Mesodermal cell (in vitro differentiated cells): ENCODE results near the gene MARCOL.

ENCODE experiments used
- H3K27ac ChIP-seq: 2 replicates; pipeline ENCODE4 v1.7.0; 2013; ENCODE audit warnings: mild to moderate bottlenecking, low read depth, low read length, moderate library complexity; ENCODE audit not compliant: severe bottlenecking
- H3K36me3 ChIP-seq: 2 replicates; pipeline ENCODE4 v1.7.1; 2013; ENCODE audit warnings: mild to moderate bottlenecking, low read length, moderate library complexity; ENCODE audit not compliant: control insufficient read depth, insufficient read depth
- H3K4me1 ChIP-seq: one replicate; pipeline ENCODE4 v1.7.1; 2013; ENCODE audit warnings: mild to moderate bottlenecking, low read length; ENCODE audit not compliant: insufficient read depth, control insufficient read depth, poor library complexity, severe bottlenecking
- H3K4me3 ChIP-seq: 2 replicates; pipeline ENCODE4 v1.7.0; 2013; ENCODE audit warnings: low read length, control low read depth, mild to moderate bottlenecking; ENCODE audit not compliant: insufficient read depth, poor library complexity, severe bottlenecking; ENCODE audit errors: extremely low read depth
- H3K9me3 ChIP-seq: 2 replicates; pipeline ENCODE4 v1.7.1; 2013; ENCODE audit warnings: mild to moderate bottlenecking, low read length, moderate library complexity; ENCODE audit not compliant: control insufficient read depth
- whole genome bisulfite sequencing, 2 experiments: methylation state at CpG; one replicate each; pipeline ENCODE4 v1.1.5; 2013; ENCODE audit warnings: missing lambda C conversion rate in 2 of 2; ENCODE audit not compliant: insufficient coverage in 2 of 2; 5-methylcytosine and 5-hydroxymethylcytosine counted together

The MARCOL gene

DNA sequence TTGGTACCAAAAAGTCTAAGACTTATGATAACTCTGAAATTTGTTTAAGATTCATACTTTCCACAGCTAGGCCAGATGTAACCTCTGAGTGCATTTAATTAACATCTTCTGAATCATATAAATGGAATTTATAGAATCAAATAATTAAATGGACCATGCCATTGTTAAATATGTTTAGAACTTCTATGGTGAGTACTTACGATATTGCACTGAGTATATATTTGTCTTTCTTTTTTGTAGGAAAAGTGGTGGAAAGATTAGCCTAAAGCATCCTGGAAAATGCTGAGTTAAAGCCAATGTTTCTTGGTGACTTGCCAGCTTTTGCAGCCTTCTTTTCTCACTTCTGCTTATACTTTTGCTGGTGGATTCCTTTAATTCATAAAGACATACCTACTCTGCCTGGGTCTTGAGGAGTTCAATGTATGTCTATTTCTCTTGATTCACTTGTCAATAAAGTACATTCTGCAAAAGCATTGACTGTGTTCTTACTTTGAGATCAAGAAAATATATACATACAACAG, 23.6 kb upstream of the MARCOL start:
- Histone ChIP-seq H3K4me3 (no peak overlapping the region), H3K9me3 (no peaks in the 10 kb centered on the region), H3K4me1 (no peaks in the 10 kb centered on the region), H3K27ac (no peak overlapping the region), H3K36me3 (no peaks in the 10 kb centered on the region)
- WGBS, 2 experiments: no CpG with 5 or more reads among the region's 1 CpG

DNA sequence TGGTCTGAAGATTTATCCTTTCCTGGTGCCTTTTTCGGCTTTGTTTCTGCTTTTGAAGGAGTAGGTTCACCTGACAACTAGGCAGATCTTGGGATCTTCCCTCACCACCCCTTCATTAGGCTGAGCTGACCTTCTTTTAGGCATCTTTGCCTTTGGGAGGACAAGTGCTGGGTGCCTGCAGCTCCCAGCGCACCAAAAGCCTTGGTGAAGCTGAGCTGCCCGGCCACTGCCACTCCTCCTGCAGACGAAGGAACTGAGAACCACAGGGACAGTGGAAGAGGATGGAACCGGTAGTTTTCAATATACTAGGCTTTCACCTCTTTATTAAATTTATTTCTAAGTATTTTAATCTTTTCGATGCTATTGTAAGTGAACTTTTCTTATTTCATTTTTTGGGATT, 16.8 kb upstream of the MARCOL start:
- H3K4me3 ChIP-seq: no peak overlapping the region
- H3K36me3 ChIP-seq: no peaks in the 10 kb centered on the region
- WGBS, 2 experiments: 86% methylated on average over 1 of the region's 6 CpGs; no CpG with 5 or more reads in 1 of the 2 experiments
- H3K4me1 ChIP-seq: no peaks in the 10 kb centered on the region
- H3K9me3 ChIP-seq: no peaks in the 10 kb centered on the region
- no peak overlapping the region for H3K27ac ChIP-seq

DNA sequence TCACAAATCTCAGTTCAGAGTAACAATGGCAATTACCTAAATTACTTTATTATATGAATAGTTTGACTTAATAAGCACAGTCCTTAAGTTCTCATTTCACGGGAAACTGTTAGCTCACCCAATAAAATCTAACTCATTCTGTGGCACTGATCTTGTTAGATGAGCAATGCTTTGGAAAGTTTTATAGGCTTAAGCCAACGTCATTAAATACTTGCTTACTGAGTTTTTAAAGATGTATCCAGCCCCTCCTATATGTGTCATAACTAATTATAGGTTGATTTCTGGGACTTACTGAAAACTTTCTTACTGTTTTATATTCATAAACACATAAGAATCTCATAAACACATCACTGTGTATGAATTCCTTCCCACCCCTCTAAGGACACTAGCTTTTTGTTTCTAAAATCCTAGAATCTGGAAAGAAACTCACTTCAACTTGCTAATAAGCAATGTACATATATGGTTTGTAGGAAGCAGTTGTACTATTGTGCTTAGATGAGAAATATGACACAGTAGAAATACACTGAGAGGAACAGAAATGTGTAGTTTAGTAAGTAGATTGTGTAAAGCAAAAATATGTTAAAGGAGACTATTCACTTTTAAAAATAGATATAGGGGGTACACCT, 14.1 kb upstream of the MARCOL start:
- Histone ChIP-seq H3K36me3 (no peaks in the 10 kb centered on the region), H3K4me1 (no peaks in the 10 kb centered on the region), H3K4me3 (no peak overlapping the region), H3K27ac (no peak overlapping the region), H3K9me3 (no peaks in the 10 kb centered on the region)
- WGBS, 2 experiments: no CpG with 5 or more reads among the region's 2 CpGs

DNA sequence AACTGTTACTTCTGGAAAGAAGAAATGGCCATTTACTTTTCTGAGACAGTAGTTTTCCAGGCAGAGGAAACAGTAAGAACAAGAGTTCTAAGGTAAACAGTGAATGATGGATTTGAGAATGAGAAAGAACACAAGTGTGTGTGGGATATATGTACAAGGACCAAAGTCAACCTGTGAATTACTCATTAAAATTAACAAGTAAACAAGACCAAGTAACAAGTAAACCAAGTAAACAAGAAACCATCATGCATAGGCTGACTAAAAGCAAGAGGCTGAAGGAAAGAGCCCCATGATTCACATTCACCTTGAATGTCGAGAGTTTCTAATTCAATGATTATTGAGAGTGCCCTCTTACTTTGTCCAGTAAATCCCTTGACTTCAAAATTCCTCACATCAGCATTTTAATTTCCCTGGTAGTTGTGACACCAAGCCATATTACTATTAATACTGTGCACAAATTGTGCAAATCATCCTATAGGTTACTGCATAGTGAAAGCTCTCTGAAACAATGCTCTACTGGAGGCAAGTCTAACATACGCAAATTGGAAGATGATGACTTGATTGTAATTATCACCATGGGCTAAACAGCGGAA, 9.8 kb upstream of the MARCOL start:
- no peak overlapping the region for H3K4me3 ChIP-seq
- no peaks in the 10 kb centered on the region for H3K4me1 ChIP-seq
- H3K9me3 ChIP-seq: no peaks in the 10 kb centered on the region
- no peak overlapping the region for H3K27ac ChIP-seq
- H3K36me3 ChIP-seq: no peaks in the 10 kb centered on the region
- WGBS, 2 experiments: 100% methylated on average over 1 of the region's 3 CpGs

DNA sequence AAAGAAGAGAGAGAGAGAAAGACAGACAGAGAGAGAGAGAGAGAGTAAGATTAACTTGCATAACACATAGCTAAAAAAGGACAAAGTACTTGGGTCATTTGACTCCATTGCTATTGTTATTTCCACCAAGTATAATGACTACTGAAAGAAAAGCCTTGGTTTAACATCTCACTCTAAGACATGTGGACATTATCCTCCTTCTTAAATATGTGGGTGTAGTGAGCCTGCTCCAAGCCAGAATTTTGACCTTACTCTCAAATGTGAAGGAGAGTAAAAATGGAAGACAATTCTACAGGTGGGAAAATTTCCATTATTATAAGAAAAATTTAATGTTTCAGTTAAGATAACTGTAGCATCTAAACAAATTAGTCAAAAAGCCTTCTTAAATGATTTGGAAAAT, 8.5 kb upstream of the MARCOL start:
- H3K9me3 ChIP-seq: no peaks in the 10 kb centered on the region
- no peak overlapping the region for H3K4me3 ChIP-seq
- no peaks in the 10 kb centered on the region for H3K36me3 ChIP-seq
- H3K4me1 ChIP-seq: no peaks in the 10 kb centered on the region
- H3K27ac ChIP-seq: no peak overlapping the region

DNA sequence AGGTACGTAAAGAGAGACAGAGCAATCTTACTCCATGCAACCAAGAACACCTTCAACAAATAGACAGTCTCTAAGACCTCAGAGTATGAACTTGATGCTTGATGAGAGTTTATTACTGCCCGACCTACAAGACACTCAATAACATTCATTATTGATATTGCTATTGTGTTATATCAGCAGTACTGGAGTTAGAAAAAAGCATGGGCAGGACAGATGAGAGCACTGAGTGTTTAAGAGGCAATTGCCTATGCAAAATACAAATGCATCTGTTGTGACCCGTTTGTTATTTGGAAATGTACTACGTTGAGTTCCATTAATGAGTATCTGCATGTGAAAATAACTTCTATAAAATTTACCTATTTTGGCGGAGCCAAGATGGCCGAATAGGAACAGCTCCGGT, 8.1 kb upstream of the MARCOL start:
- H3K36me3 ChIP-seq: no peaks in the 10 kb centered on the region
- H3K4me1 ChIP-seq: no peaks in the 10 kb centered on the region
- no peaks in the 10 kb centered on the region for H3K9me3 ChIP-seq
- H3K4me3 ChIP-seq: no peak overlapping the region
- H3K27ac ChIP-seq: no peak overlapping the region
- WGBS, 2 experiments: 75% methylated on average over 1 to 3 of the region's 7 CpGs

DNA sequence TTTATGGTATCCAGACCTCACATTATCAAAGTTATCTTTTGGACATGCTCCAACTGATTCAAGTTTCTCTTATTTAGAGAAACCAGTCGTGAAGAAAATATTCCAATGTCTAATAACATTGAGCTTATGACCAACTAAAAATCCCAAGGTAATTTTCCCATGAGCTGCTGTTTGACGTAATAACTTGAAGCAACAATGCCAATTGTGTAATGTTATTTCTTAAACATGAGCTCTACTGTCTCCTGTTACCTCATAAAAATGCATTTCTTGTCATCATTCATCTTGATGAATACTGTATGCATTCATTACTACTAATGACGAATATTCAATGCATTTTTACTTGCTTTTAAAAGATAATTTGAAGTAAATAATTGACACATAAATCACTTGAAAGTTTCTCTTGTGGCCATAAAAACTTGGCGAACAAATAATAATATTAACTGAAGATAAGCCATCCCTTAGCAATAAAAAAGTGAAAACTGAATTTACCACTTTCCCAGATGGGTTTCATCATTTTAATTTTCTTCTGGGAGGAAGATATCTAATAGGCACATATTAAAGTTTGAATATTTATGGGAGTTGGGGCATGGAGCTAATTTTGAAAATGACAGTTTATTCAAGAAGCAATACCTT, 424 bp upstream of the MARCOL start:
- 57% methylated on average over 1 of the region's 4 CpGs; no CpG with 5 or more reads in 1 of the 2 experiments for WGBS, 2 experiments
- H3K4me3 ChIP-seq: no peak overlapping the region

DNA sequence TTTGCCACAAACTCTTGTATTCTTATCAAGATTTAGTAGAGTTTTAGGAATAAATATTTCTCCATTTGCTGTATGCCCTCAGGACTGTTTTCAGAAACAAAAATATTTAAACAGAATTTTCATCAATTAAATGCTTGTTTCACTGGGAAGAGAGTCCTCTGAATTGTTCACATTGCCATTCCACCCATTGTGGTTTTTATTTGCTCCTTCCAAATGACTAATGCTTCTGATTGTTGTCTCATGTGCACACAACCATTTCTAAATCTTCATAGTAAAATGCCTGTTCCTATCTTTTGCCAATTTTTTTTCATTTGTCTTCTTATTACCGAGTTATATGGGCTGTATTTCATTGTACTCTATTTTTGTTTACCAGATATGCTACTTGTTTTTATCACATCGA, 10.6 kb downstream of the MARCOL start:
- WGBS, 2 experiments: no CpG with 5 or more reads among the region's 2 CpGs
- H3K9me3 ChIP-seq: no peaks in the 10 kb centered on the region
- H3K36me3 ChIP-seq: no peaks in the 10 kb centered on the region
- H3K4me3 ChIP-seq: no peak overlapping the region
- H3K4me1 ChIP-seq: no peaks in the 10 kb centered on the region
- H3K27ac ChIP-seq: no peak overlapping the region

More for the DNA sequence above, 424 bp upstream of the MARCOL start:
- H3K36me3 ChIP-seq: no peaks in the 10 kb centered on the region
- no peaks in the 10 kb centered on the region for H3K9me3 ChIP-seq
- no peaks in the 10 kb centered on the region for H3K4me1 ChIP-seq
- H3K27ac ChIP-seq: no peak overlapping the region

DNA sequence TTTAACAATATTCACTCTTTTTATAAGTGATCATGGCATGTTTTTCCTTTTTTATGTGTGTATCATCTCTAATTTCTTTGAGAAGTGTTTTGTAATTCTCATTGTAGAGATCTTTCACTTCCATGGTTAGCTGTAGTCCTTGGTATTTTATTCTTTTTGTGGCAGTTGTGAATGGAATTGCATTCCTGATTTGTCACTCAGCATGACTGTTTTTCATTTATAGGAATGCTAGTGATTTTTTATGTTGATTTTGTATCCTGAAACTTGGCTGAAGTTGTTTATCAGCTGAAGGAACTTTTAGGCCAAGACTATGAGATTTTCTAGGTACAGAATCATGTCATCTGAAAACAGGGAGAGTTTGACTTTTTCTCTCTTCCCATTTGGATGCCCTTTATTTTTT, 17.1 kb downstream of the MARCOL start:
- Histone ChIP-seq H3K9me3 (peaks cover 6% of the 10 kb centered on the region), H3K4me3 (no peak overlapping the region), H3K36me3 (no peaks in the 10 kb centered on the region), H3K27ac (no peak overlapping the region), H3K4me1 (no peaks in the 10 kb centered on the region)

DNA sequence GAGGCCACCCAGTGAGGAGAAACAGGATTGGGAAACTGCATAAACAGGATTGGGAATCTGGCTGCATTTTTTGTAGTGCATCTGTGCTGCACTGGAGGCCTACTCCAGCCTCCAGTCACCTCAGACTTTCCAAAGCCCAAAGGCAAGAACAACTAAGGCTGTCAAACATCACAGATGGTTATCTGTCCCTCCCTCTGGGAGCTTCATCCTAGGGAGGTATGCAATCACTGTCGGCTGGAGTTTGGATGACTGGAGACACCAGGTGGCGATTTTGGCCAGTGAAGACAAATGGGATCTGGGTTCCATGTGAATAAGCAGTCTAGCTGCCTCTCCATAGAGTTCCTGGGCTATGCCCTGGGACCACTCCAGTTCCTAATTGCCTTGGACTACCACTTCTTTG, 21.0 kb downstream of the MARCOL start:
- Histone ChIP-seq H3K9me3 (peaks cover 6% of the 10 kb centered on the region), H3K27ac (no peak overlapping the region), H3K4me1 (no peaks in the 10 kb centered on the region), H3K4me3 (no peak overlapping the region), H3K36me3 (no peaks in the 10 kb centered on the region)
- 100% methylated on average over 1 of the region's 2 CpGs for whole genome bisulfite sequencing, 2 experiments

DNA sequence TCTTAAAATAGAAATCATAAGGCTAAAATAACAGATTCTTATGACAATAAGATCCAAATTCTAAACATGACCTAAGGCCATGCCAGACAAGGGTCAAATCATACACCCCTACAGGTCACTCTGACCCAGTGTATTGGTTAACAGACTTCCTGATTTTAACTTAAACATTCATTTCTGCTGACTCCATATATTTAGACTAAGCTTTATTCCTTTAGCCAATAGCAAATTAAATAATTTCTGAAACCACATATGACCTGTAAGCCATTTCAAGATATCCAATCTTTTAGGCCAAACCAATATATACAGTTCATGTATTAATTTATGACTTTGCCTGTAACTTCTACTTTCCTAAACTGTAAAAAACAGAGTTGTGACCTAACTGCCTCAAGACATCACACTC, 22.9 kb downstream of the MARCOL start:
- no peak overlapping the region for H3K27ac ChIP-seq
- H3K36me3 ChIP-seq: no peaks in the 10 kb centered on the region
- H3K4me3 ChIP-seq: no peak overlapping the region
- H3K4me1 ChIP-seq: no peaks in the 10 kb centered on the region
- peaks cover 6% of the 10 kb centered on the region for H3K9me3 ChIP-seq
